A673 (cell line): ENCODE results near the gene IGSF11.

ENCODE experiments used
- EZH2 ChIP-seq: fragments of 200-600 bp; sonication (generic); IDR thresholded peaks from 2 replicates; pipeline ENCODE4 v1.6.1; 2017; ENCODE audit warnings: borderline replicate concordance, low read depth, mild to moderate bottlenecking, mixed read lengths, antibody characterized with exemption, low read length; ENCODE audit not compliant: poor library complexity, severe bottlenecking
- TF ChIP-seq, protein P1 (sequence below): fragments of 300-800, 200-600 bp; sonication (generic); conservative IDR thresholded peaks from 2 replicates; pipeline ENCODE4 v1.5.1; 2017; ENCODE audit warnings: low read depth, mild to moderate bottlenecking, antibody characterized with exemption, low read length, moderate library complexity, mixed read lengths

DNA sequence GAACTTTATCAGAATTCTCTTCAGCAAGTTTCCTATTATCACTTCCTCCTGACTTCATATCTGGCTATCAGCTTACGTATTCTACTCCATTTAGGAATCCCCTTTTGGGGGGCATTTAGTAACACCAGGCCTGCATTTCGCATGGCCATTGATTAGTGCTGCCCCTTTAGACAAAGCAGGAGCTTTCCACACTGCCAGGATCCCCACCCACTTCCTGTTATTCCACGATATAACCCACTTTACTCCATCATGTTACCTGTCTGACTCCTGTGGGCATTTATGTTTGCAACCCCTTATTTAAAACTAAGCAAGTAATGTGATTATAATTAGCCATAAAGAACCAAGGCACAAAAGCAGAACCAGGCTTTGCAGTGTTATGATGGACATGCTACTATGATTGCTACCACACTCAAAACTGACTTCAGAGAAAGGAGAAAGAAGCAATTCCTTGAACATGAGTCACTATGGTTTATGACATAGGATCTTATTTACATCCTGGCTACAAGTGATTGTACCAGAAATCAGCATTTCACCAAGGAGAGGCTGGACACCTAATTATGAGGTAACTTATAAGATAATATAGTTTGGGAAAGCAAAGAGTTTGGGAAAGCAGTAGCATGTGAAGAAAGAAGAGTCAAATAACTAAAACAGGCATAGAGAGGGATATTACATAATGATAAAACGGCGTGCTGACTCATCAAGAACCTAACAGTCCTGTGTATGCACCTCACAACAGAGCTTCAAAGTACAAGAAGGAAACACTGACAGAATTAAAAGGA is 96.3 kb downstream of the IGSF11 start:
- TF ChIP-seq, protein P1, sequence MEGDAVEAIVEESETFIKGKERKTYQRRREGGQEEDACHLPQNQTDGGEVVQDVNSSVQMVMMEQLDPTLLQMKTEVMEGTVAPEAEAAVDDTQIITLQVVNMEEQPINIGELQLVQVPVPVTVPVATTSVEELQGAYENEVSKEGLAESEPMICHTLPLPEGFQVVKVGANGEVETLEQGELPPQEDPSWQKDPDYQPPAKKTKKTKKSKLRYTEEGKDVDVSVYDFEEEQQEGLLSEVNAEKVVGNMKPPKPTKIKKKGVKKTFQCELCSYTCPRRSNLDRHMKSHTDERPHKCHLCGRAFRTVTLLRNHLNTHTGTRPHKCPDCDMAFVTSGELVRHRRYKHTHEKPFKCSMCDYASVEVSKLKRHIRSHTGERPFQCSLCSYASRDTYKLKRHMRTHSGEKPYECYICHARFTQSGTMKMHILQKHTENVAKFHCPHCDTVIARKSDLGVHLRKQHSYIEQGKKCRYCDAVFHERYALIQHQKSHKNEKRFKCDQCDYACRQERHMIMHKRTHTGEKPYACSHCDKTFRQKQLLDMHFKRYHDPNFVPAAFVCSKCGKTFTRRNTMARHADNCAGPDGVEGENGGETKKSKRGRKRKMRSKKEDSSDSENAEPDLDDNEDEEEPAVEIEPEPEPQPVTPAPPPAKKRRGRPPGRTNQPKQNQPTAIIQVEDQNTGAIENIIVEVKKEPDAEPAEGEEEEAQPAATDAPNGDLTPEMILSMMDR = no peak
- TF ChIP-seq EZH2 = no peak
